ENCODE results near the gene KIAA1217.

KIAA1217 gene

GRCh38 chr10:24205821-24206220 is 3.1 kb upstream of the KIAA1217 start:
- no peak for TF ChIP-seq EZH2 (IDR thresholded peaks at IDR 0.05; ENCODE audit: borderline replicate concordance, low read length)
- no peak overlapping the region for H3K4me2 ChIP-seq (ENCODE audit: low read length)
- no peaks in the 10 kb centered on the region for H3F3A ChIP-seq (ENCODE audit: insufficient read depth, low read length)

GRCh38 chr10:24206334-24206733 is 2.6 kb upstream of the KIAA1217 start:
- Histone ChIP-seq H3K79me2 (ENCODE audit: insufficient read depth, low read length) (no peaks in the 10 kb centered on the region), H2AFZ (ENCODE audit: low read length) (no peak overlapping the region), H3K9ac (ENCODE audit: low read length) (no peak overlapping the region), H3K27ac (ENCODE audit: low read depth, low read length, poor library complexity, severe bottlenecking) (no peak overlapping the region), H3K9me2 (ENCODE audit: low read depth, low read length) (no peaks in the 10 kb centered on the region), H3K4me1 (ENCODE audit: insufficient read depth, low read length, severe bottlenecking) (no peaks in the 10 kb centered on the region), H3K9me3 (ENCODE audit: low read length) (no peaks in the 10 kb centered on the region), H3K4me2 (ENCODE audit: low read length) (no peak overlapping the region), H3K36me3 (ENCODE audit: insufficient read depth, low read length) (no peaks in the 10 kb centered on the region), H3K27me3 (ENCODE audit: insufficient read depth, low read length) (no peaks in the 10 kb centered on the region), H4K20me1 (ENCODE audit: insufficient read depth, low read length) (no peaks in the 10 kb centered on the region), H3F3A (ENCODE audit: insufficient read depth, low read length) (no peaks in the 10 kb centered on the region), H3K4me3 (ENCODE audit: low read depth, low read length, poor library complexity, severe bottlenecking) (no peak overlapping the region)
- TF ChIP-seq CTCF (IDR thresholded peaks at IDR 0.05; ENCODE audit: low read length) (no peak), EZH2 (IDR thresholded peaks at IDR 0.05; ENCODE audit: borderline replicate concordance, low read length) (no peak)

More at GRCh38 chr10:24205821-24206220, 3.1 kb upstream of the KIAA1217 start:
- Histone ChIP-seq H4K20me1 (ENCODE audit: insufficient read depth, low read length) (no peaks in the 10 kb centered on the region), H3K27me3 (ENCODE audit: insufficient read depth, low read length) (no peaks in the 10 kb centered on the region), H3K9me2 (ENCODE audit: low read depth, low read length) (no peaks in the 10 kb centered on the region), H3K79me2 (ENCODE audit: insufficient read depth, low read length) (no peaks in the 10 kb centered on the region), H3K27ac (ENCODE audit: low read depth, low read length, poor library complexity, severe bottlenecking) (no peak overlapping the region), H3K4me3 (ENCODE audit: low read depth, low read length, poor library complexity, severe bottlenecking) (no peak overlapping the region), H2AFZ (ENCODE audit: low read length) (no peak overlapping the region), H3K4me1 (ENCODE audit: insufficient read depth, low read length, severe bottlenecking) (no peaks in the 10 kb centered on the region), H3K9ac (ENCODE audit: low read length) (no peak overlapping the region), H3K36me3 (ENCODE audit: insufficient read depth, low read length) (no peaks in the 10 kb centered on the region), H3K9me3 (ENCODE audit: low read length) (no peaks in the 10 kb centered on the region)

DNA sequence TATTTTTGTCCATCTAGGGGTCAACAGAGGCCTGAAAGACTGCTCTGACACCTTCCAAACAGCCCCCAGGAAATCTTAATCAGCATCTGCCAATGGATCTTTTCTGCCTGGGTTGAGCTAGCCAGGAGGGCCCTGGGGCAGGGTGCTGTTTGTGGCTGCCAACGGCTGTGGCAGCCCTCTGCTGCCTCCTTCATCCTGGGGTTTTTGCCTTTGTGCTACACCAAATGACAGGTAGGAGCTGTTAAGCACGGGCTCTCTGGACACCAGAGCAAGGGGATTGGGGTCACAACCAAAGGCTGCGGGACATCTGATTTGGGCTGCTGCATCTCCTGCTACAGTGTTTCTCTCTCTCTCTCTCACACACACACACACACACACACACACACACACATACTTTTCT is 2.0 kb upstream of the KIAA1217 start:
- Histone ChIP-seq H3K9ac (ENCODE audit: low read length) (no peak overlapping the region), H3K9me3 (ENCODE audit: low read length) (no peaks in the 10 kb centered on the region), H3K79me2 (ENCODE audit: insufficient read depth, low read length) (no peaks in the 10 kb centered on the region), H3K4me1 (ENCODE audit: insufficient read depth, low read length, severe bottlenecking) (no peaks in the 10 kb centered on the region), H4K20me1 (ENCODE audit: insufficient read depth, low read length) (no peaks in the 10 kb centered on the region), H3K9me2 (ENCODE audit: low read depth, low read length) (no peaks in the 10 kb centered on the region), H3K36me3 (ENCODE audit: insufficient read depth, low read length) (no peaks in the 10 kb centered on the region), H3K27me3 (ENCODE audit: insufficient read depth, low read length) (no peaks in the 10 kb centered on the region), H3K27ac (ENCODE audit: low read depth, low read length, poor library complexity, severe bottlenecking) (no peak overlapping the region), H3K4me2 (ENCODE audit: low read length) (no peak overlapping the region), H3K4me3 (ENCODE audit: low read depth, low read length, poor library complexity, severe bottlenecking) (no peak overlapping the region), H2AFZ (ENCODE audit: low read length) (no peak overlapping the region), H3F3A (ENCODE audit: insufficient read depth, low read length) (no peaks in the 10 kb centered on the region)
- TF ChIP-seq CTCF (IDR thresholded peaks at IDR 0.05; ENCODE audit: low read length): no peak
- TF ChIP-seq EZH2 (IDR thresholded peaks at IDR 0.05; ENCODE audit: borderline replicate concordance, low read length): no peak

- Histone ChIP-seq H3K79me2 (ENCODE audit: insufficient read depth, low read length) (no peaks in the 10 kb centered on the region), H3K27me3 (ENCODE audit: insufficient read depth, low read length) (no peaks in the 10 kb centered on the region), H3K36me3 (ENCODE audit: insufficient read depth, low read length) (no peaks in the 10 kb centered on the region), H3K9me2 (ENCODE audit: low read depth, low read length) (no peaks in the 10 kb centered on the region), H2AFZ (ENCODE audit: low read length) (no peak overlapping the region), H3K9ac (ENCODE audit: low read length) (no peak overlapping the region), H3K27ac (ENCODE audit: low read depth, low read length, poor library complexity, severe bottlenecking) (no peak overlapping the region), H3K4me2 (ENCODE audit: low read length) (no peak overlapping the region), H3K4me3 (ENCODE audit: low read depth, low read length, poor library complexity, severe bottlenecking) (no peak overlapping the region), H4K20me1 (ENCODE audit: insufficient read depth, low read length) (no peaks in the 10 kb centered on the region), H3K4me1 (ENCODE audit: insufficient read depth, low read length, severe bottlenecking) (no peaks in the 10 kb centered on the region), H3F3A (ENCODE audit: insufficient read depth, low read length) (no peaks in the 10 kb centered on the region), H3K9me3 (ENCODE audit: low read length) (no peaks in the 10 kb centered on the region)
- TF ChIP-seq EZH2 (IDR thresholded peaks at IDR 0.05; ENCODE audit: borderline replicate concordance, low read length): no peak
Measured at GRCh38 chr10:24207341-24207740, 1.6 kb upstream of the KIAA1217 start.
